Measurements from ENCODE around the gene KIF26A. TPM values are rescaled to one million over a fixed set of nuclear protein-coding genes. Genes with fewer than 3 reads are reported as not detected.

Gene KIF26A
- total RNA-seq, 6 donors from 2014 or later: 1.8 to 7.3 (median 3.5) TPM

- no peak for ATAC-seq (ENCODE audit: low FRiP score in 2 of 2)
- H3K9me3 ChIP-seq: no peaks in the 10 kb centered on the region
- peaks cover 0 to 47% (median 23%) of the 10 kb centered on the region in 4 donors for H3K27me3 ChIP-seq
- peaks cover 34 to 53% (median 44%) of the 10 kb centered on the region in 4 donors for H3K4me1 ChIP-seq
- TF ChIP-seq POLR2A (IDR thresholded peaks at IDR 0.05) (no peak), EP300 (IDR thresholded peaks at IDR 0.05) (no peak), CTCF (IDR thresholded peaks at IDR 0.05) (peak in 1 of 6 experiments; percentile 10), POLR2AphosphoS5 (IDR thresholded peaks at IDR 0.05) (no peak)
- peak in 1 of 2 donors; percentile 86 for DNase-seq
- H3K36me3 ChIP-seq: no peaks in the 10 kb centered on the region
- H3K4me3 ChIP-seq: peak overlapping the region in 2 of 4 donors; percentile 18 to 30
- no peak overlapping the region for H3K27ac ChIP-seq
- 1% methylated on average over 13 of the region's 78 CpGs; no CpG with 5 or more reads in 1 of the 2 donors for WGBS, 2 donors
These were observed 2.4 kb upstream of the KIF26A start for GRCh38 chr14:104135904-104136471.

GRCh38 chr14:104136472-104137296, 1.7 kb upstream of the KIF26A start:
- DNase-seq (peak in 1 of 2 donors; percentile 81), ATAC-seq (ENCODE audit: low FRiP score in 2 of 2) (no peak)
- TF ChIP-seq POLR2A (IDR thresholded peaks at IDR 0.05) (no peak), CTCF (IDR thresholded peaks at IDR 0.05) (no peak), EP300 (IDR thresholded peaks at IDR 0.05) (no peak), POLR2AphosphoS5 (IDR thresholded peaks at IDR 0.05) (no peak)
- Histone ChIP-seq H3K9me3 (no peaks in the 10 kb centered on the region), H3K4me1 (peaks cover 34 to 53% (median 44%) of the 10 kb centered on the region in 4 donors), H3K27ac (no peak overlapping the region), H3K36me3 (no peaks in the 10 kb centered on the region), H3K4me3 (peak overlapping the region in 3 of 4 donors; percentile 8 to 71 (median 18)), H3K27me3 (peaks cover 0 to 47% (median 23%) of the 10 kb centered on the region in 4 donors)
- 3 to 8% methylated on average over 20 to 51 of the region's 77 CpGs for WGBS, 2 donors

- whole genome bisulfite sequencing, 2 donors: 1 to 2% methylated on average over 45 to 46 of the region's 88 CpGs
- peak; percentile 69 to 85 for ATAC-seq (ENCODE audit: low FRiP score in 2 of 2)
- Histone ChIP-seq H3K27ac (peak overlapping the region in 2 of 4 donors; percentile 61 to 64), H3K27me3 (peaks cover 0 to 47% (median 23%) of the 10 kb centered on the region in 4 donors), H3K4me1 (peaks cover 34 to 53% (median 44%) of the 10 kb centered on the region in 4 donors), H3K4me3 (peak overlapping the region; percentile 19 to 71 (median 50)), H3K36me3 (no peaks in the 10 kb centered on the region), H3K9me3 (no peaks in the 10 kb centered on the region)
- peak; percentile 89 to 98 (median 95) for TF ChIP-seq CTCF (IDR thresholded peaks at IDR 0.05)
- TF ChIP-seq EP300 (IDR thresholded peaks at IDR 0.05): no peak
- no peak for TF ChIP-seq POLR2A (IDR thresholded peaks at IDR 0.05)
- DNase-seq: peak; percentile 54 to 96
These were observed 890 bp upstream of the KIF26A start for GRCh38 chr14:104137297-104138097.

- Histone ChIP-seq H3K27ac (peak overlapping the region in 1 of 4 donors; percentile 64), H3K4me1 (peaks cover 34 to 53% (median 44%) of the 10 kb centered on the region in 4 donors), H3K4me3 (peak overlapping the region; percentile 19 to 71 (median 50)), H3K9me3 (no peaks in the 10 kb centered on the region), H3K27me3 (peaks cover 0 to 47% (median 23%) of the 10 kb centered on the region in 4 donors), H3K36me3 (no peaks in the 10 kb centered on the region)
- 4 to 5% methylated on average over 30 to 44 of the region's 73 CpGs for WGBS, 2 donors
- ATAC-seq (ENCODE audit: low FRiP score in 2 of 2) (no peak), DNase-seq (peak in 1 of 2 donors; percentile 86)
- TF ChIP-seq POLR2AphosphoS5 (IDR thresholded peaks at IDR 0.05): no peak
- peak in 1 of 6 experiments; percentile 22 for TF ChIP-seq CTCF (IDR thresholded peaks at IDR 0.05)
These were observed 502 bp downstream of the KIF26A start for GRCh38 chr14:104138718-104139459.
